Measurements from ENCODE around the gene GORASP1.
"Not testable (repeated sequence)": the region's sequence is repeated elsewhere in the genome, so short reads cannot be mapped to it uniquely, and the experiment has no call there.

Gene GORASP1

GRCh38 chr3:39063143-39063542 lies 44.3 kb downstream of the GORASP1 start:
- H3K4me3 ChIP-seq (ENCODE audit: low read length) = no peak overlapping the region

GRCh38 chr3:39062180-39062579 lies 45.2 kb downstream of the GORASP1 start:
- H3K4me3 ChIP-seq (ENCODE audit: low read length) = no peak overlapping the region
- no peak for TF ChIP-seq ZNF274 (IDR thresholded peaks at IDR 0.05; ENCODE audit: low read depth, low read length)

More at GRCh38 chr3:39063143-39063542, 44.3 kb downstream of the GORASP1 start:
- TF ChIP-seq ZNF274 (IDR thresholded peaks at IDR 0.05; ENCODE audit: low read depth, low read length) = no peak

GRCh38 chr3:39061228-39061627 lies 46.2 kb downstream of the GORASP1 start:
- H3K4me3 ChIP-seq (ENCODE audit: low read length) = not testable (repeated sequence)

- H3K4me3 ChIP-seq (ENCODE audit: low read length) = no peak overlapping the region
- TF ChIP-seq ZNF274 (IDR thresholded peaks at IDR 0.05; ENCODE audit: low read depth, low read length) = no peak
Observed at GRCh38 chr3:39056151-39056550, 51.3 kb downstream of the GORASP1 start.

GRCh38 chr3:39053696-39054095 lies 53.7 kb downstream of the GORASP1 start:
- H3K4me3 ChIP-seq (ENCODE audit: low read length) = no peak overlapping the region
- no peak for TF ChIP-seq ZNF274 (IDR thresholded peaks at IDR 0.05; ENCODE audit: low read depth, low read length)

GRCh38 chr3:39052583-39052982 lies 54.8 kb downstream of the GORASP1 start:
- H3K4me3 ChIP-seq (ENCODE audit: low read length) = peak overlapping the region; percentile 85
- no peak for TF ChIP-seq ZNF274 (IDR thresholded peaks at IDR 0.05; ENCODE audit: low read depth, low read length)

- peak within 1 kb of the TSS; percentile 85 for H3K4me3 ChIP-seq (ENCODE audit: low read length)
- TF ChIP-seq ZNF274 (IDR thresholded peaks at IDR 0.05; ENCODE audit: low read depth, low read length) = no peak
Observed at GRCh38 chr3:39051649-39052561, 55.5 kb downstream of the GORASP1 start, which contains the start of the genes SCN11A and WDR48. SCN11A (minus strand) TSS chr3:39051944; CDS start chr3:38950362, 101,582 bp downstream. WDR48 (plus strand) TSS chr3:39052016; CDS start chr3:39052026, 10 bp downstream.

GRCh38 chr3:39050029-39050428 lies 57.4 kb downstream of the GORASP1 start:
- no peak for TF ChIP-seq ZNF274 (IDR thresholded peaks at IDR 0.05; ENCODE audit: low read depth, low read length)
- no peak overlapping the region for H3K4me3 ChIP-seq (ENCODE audit: low read length)

Data from GM08714 (cell line).